CMK (cell line): ENCODE data around the gene OR52E5.

Experiments used
- DNase-seq: peaks from one replicate; pipeline ENCODE4 v3.0.0-alpha.2; 2010; ENCODE audit warnings: low read depth

Gene OR52E5

GRCh38 chr11:5933116-5933515 is 40.1 kb downstream of the OR52E5 start:
- no peak for DNase-seq

GRCh38 chr11:5937868-5938602 is 45.0 kb downstream of the OR52E5 start:
- no peak for DNase-seq

GRCh38 chr11:5938603-5938965 is 45.6 kb downstream of the OR52E5 start:
- DNase-seq = no peak

- DNase-seq = no peak
Measured at GRCh38 chr11:5940748-5941147, 47.7 kb downstream of the OR52E5 start.

GRCh38 chr11:5941951-5942350 is 48.9 kb downstream of the OR52E5 start, which contains the start of gene OR56A3:
Gene OR56A3, plus strand, starts transcription at chr11:5942251. Its CDS starts 5,096 bp downstream, at chr11:5947347.
- no peak for DNase-seq
